OCI-M1 (cell line): ENCODE data around the gene COL4A2.
A peak's percentile ranks its signal among the peaks of the same experiment; 100 is the strongest.

ENCODE experiments used
- DNase-seq: peaks from one replicate; lab custom pipeline; 2025; lab: John Stamatoyannopoulos, UW

Gene COL4A2

DNA sequence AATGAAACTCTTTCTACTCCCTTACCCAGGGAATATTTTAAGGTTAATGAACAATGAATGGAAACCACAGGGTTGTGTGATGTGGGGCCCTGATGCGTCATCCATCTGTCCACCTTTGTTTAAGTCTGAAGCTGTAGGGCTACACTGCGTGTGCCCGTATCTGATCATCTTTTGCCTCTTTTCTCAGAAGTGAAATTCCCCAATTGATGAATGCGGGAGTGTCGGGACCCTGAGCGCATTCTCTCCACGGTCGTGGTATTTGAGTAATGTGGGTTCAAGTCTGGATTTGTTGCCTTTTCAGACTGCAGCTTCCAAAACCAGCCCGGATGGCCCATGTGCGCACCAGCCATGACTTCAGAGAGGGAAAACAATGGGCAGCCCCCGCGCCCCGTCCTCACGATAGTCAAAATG, 112.3 kb downstream of the COL4A2 start:
- no peak for DNase-seq

GRCh38 chr13:110419946-110420345, 112.9 kb downstream of the COL4A2 start:
- DNase-seq = no peak

DNA sequence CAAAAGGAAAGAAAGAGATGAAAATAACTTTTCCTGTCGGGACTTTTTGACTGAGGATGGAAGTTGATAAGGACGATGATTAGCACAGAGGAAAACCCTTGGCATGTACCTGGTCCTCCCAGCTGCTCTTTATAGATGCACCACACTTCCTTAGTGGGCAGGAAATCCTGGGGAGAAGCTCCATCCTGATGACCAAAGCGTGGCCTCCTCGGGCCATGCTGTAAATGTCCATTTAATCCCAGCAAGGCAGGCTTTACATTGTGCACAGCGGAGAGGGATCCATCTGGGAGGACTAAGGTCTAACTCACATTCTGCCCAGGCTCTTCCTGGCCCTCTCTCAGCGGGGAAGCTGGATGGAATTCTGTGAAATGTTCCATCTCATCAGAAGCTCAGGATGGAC, 113.5 kb downstream of the COL4A2 start:
- DNase-seq = no peak

GRCh38 chr13:110421061-110421460, 114.0 kb downstream of the COL4A2 start:
- no peak for DNase-seq

DNA sequence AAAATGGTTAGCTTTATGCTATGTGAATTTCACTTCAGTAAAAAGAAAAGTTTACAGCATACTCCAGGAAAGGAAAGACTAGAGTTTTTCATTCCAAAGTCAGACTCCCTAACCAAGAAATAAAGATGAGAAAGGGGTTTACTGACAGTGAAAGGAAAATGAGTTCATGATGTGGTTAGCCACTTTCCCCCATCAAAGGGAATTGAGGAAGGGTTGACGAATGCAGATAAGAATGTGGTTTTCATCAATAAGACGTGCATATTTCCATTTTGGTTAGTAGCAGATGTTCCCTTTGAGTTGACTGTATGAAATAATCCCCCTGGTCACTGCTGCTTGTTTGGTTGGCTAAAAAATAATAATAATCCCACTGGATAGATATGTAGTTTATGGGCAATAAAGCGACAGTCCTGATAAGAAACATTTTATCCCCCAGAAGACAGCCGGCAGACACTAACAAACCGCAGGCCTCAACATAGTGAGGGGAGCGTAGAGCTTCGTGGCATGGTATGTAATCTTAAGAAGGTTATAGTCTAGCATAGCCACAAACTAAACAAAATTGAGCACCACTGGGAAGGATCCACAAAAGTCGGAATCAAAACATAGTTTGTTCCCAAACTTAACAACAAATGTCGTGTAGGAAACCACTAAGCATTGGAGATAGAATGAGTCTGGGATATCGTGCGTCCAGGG, 114.8 kb downstream of the COL4A2 start:
- peak; percentile 94 for DNase-seq

DNA sequence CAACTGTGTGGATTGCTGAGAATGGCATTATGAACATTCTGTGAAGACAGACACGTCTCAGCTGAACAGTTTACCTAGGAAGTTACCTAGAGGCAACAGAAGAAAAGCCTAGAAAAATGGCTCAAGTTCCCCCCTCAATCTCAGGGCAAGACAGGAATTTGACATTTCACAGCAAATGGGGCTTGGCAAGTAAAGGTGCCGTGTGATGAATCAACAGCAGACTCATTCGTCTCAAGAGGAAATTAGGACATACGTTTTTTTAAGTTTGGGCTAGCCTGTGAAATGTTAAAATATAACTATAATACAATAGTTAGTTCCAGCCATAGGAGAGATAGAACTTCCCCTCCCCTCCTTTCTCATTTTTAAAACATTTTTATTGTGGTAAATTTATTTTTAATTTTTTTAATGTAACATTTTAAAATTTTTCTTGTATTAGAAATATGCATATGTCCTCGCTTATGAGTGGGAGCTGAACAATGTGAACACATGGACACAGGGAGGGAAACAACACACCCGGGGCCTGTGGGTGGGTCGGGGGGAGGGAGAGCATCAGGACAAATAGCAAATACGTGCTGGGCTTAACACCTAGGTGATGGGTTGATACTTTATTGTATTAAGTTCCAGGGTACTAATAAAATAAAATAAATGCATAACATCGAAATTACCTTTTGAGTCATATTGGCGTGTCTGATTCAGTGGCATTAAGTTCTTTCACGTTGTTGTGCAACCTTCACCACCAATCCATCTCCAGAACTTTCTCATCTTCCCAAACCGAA, 116.0 kb downstream of the COL4A2 start:
- no peak for DNase-seq

GRCh38 chr13:110423689-110424302, 116.7 kb downstream of the COL4A2 start:
- no peak for DNase-seq

DNA sequence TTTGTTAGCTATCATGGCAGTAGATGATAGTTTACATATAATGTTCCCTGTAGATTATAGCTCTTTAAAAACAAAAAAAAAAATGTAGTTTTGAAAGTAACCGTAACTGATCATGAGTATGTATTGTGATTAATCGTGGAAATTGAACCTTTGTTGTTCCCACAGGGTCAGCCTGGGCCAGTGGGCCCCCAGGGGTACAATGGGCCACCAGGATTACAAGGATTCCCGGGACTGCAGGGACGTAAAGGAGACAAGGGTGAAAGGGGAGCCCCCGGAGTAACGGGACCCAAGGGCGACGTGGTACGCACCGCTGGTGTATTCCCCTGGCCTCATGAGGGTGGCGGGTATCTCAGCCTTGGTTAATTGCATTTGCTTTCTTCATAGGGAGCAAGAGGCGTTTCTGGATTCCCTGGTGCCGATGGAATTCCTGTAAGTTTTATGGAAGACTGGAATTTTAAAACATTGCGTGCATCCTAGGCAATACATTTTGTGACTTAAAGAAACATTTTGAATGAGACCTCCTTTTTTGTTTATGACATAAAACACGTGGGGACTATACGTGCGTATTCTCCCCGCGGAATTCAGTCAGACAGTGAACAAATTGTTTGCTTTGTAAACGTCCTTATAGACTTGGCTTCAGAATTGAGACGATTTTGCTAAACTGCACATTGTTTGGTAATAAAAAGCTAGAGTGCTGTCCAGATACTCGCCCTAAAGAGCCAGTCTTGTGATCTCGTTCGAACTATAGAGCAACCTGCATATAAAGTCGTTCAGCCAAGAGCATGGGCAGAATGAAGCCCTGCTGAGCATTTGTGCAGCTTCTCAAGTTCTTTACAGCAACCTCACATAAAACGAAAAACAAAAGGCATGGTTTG, 117.7 kb downstream of the COL4A2 start:
- no peak for DNase-seq

- no peak for DNase-seq
These were observed 118.3 kb downstream of the COL4A2 start for GRCh38 chr13:110425444-110425780.

DNA sequence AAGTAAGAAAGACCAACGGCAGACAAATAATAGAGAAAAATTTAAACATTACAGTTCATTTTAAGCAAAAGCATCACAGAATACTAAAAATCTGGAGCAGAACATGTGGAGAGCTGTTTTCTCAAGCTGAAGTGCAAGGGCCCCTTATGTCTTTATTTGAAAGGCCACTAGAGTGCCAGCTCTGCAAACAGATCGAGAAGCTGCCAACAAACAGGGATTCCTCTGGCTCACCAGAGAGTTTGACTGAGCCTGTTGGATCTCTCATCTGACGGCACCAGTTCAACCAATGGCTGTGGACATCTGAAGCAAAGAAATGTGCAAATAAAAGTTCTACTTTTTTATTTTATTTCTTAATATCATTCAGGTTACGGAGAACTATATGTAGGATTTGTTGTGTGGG, 119.7 kb downstream of the COL4A2 start:
- DNase-seq = no peak

GRCh38 chr13:110428313-110428712, 121.2 kb downstream of the COL4A2 start:
- no peak for DNase-seq

GRCh38 chr13:110430391-110431336, 123.6 kb downstream of the COL4A2 start:
- DNase-seq = no peak

- DNase-seq = no peak
These were observed 124.6 kb downstream of the COL4A2 start for GRCh38 chr13:110431425-110432294.

DNA sequence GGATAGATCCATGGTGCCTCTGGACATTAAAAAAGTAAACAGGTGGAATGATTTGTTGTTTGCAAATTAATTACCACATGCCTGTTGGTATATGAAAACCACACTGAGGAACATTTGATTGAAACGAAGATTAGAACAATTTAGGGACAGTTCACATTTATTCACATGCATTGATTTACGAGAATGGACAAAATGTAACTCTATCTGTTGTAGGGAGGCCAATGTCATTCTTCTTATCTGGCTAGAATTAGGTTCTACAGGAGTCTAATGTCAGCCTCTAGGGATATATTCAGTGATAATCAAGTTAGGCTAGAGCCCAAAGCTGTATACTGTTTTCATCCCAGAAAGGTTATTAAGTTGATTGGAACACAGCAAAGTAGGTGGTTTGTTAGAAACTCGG, 125.4 kb downstream of the COL4A2 start:
- no peak for DNase-seq

DNA sequence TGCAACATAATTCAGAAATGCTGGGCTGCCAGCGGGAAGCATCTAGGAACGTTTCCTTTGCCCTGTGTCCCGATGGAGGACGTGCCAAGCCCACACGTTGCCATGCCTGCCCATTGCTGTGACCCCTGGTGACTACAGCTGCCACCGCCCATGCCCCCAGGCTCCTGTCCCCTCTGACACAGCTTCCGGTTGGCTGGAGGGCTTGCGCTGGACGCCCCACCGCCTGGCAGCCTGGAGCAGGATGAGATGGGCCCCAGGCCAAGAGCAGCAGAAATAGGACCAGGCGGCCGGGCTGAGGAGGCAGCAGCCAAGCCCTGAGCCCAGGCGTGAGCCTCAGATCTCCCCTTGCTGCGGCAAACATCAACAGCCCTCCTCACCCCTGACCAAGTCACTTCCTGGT, 125.9 kb downstream of the COL4A2 start:
- no peak for DNase-seq

- DNase-seq = no peak
These were observed 127.5 kb downstream of the COL4A2 start for GRCh38 chr13:110434629-110435028.

DNA sequence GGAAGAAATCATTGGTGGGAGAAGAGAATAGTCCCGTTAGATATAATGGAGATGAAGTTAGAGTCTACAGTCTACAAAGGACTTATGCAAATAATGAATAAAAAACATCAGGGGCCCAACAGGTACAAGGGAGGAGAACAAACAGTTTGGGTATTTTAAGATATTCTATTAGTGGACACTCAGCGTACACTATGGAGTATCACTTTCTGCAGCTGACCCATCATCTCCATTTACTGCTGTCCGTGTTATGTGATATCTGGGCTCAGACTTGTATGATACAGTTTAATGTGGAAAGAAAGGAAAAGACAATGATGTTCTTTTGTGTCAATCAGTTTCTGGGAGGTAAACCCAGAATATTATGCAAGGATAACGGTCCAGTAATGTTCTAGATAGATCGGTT, 128.2 kb downstream of the COL4A2 start:
- DNase-seq = no peak

- no peak for DNase-seq
These were observed 129.2 kb downstream of the COL4A2 start for GRCh38 chr13:110436276-110436675.

GRCh38 chr13:110436786-110437370, 129.8 kb downstream of the COL4A2 start:
- DNase-seq = no peak

- no peak for DNase-seq
These were observed 131.1 kb downstream of the COL4A2 start for GRCh38 chr13:110438211-110438610.
